NCI-H1092 treated with DMSO at 0.1 percent for 48 hours (cell line): ENCODE data around the gene CERK.

Source experiments
- DNase-seq: peaks from one replicate; lab custom pipeline; 2025; lab: John Stamatoyannopoulos, UW

CERK gene

GRCh38 chr22:46731246-46732040 lies 6.6 kb downstream of the CERK start:
- no peak for DNase-seq

- no peak for DNase-seq
Observed at GRCh38 chr22:46730568-46731245, 7.3 kb downstream of the CERK start.

- no peak for DNase-seq
Observed at GRCh38 chr22:46728470-46728869, 9.6 kb downstream of the CERK start.

- DNase-seq = no peak
Observed at GRCh38 chr22:46727813-46728364, 10.2 kb downstream of the CERK start.

- DNase-seq = no peak
Observed at GRCh38 chr22:46726986-46727317, 11.1 kb downstream of the CERK start.

- peak; percentile 43 for DNase-seq
Observed at GRCh38 chr22:46726066-46726985, 11.7 kb downstream of the CERK start.

GRCh38 chr22:46725096-46725495 lies 13.0 kb downstream of the CERK start:
- DNase-seq = no peak

GRCh38 chr22:46723882-46724281 lies 14.2 kb downstream of the CERK start:
- no peak for DNase-seq

- no peak for DNase-seq
Observed at GRCh38 chr22:46721501-46722085, 16.5 kb downstream of the CERK start.

- DNase-seq = no peak
Observed at GRCh38 chr22:46719921-46720320, 18.1 kb downstream of the CERK start.

- DNase-seq = no peak
Observed at GRCh38 chr22:46714550-46714949, 23.5 kb downstream of the CERK start.

GRCh38 chr22:46712288-46712687 lies 25.8 kb downstream of the CERK start:
- DNase-seq = no peak

- DNase-seq = no peak
Observed at GRCh38 chr22:46710806-46711205, 27.2 kb downstream of the CERK start.

- no peak for DNase-seq
Observed at GRCh38 chr22:46708766-46709330, 29.2 kb downstream of the CERK start.

GRCh38 chr22:46707827-46708570 lies 30.1 kb downstream of the CERK start:
- no peak for DNase-seq

- DNase-seq = no peak
Observed at GRCh38 chr22:46707305-46707704, 30.7 kb downstream of the CERK start.

GRCh38 chr22:46706060-46706459 lies 32.0 kb downstream of the CERK start:
- DNase-seq = no peak

- DNase-seq = no peak
Observed at GRCh38 chr22:46703996-46704370, 34.1 kb downstream of the CERK start.

- DNase-seq = no peak
Observed at GRCh38 chr22:46703171-46703995, 34.7 kb downstream of the CERK start.

GRCh38 chr22:46701262-46701661 lies 36.8 kb downstream of the CERK start:
- no peak for DNase-seq
